ENCODE data around the gene CORO2B.

- TF ChIP-seq, protein P1, sequence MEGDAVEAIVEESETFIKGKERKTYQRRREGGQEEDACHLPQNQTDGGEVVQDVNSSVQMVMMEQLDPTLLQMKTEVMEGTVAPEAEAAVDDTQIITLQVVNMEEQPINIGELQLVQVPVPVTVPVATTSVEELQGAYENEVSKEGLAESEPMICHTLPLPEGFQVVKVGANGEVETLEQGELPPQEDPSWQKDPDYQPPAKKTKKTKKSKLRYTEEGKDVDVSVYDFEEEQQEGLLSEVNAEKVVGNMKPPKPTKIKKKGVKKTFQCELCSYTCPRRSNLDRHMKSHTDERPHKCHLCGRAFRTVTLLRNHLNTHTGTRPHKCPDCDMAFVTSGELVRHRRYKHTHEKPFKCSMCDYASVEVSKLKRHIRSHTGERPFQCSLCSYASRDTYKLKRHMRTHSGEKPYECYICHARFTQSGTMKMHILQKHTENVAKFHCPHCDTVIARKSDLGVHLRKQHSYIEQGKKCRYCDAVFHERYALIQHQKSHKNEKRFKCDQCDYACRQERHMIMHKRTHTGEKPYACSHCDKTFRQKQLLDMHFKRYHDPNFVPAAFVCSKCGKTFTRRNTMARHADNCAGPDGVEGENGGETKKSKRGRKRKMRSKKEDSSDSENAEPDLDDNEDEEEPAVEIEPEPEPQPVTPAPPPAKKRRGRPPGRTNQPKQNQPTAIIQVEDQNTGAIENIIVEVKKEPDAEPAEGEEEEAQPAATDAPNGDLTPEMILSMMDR (IDR thresholded peaks at IDR 0.05) = no peak
- TF ChIP-seq POLR2A (IDR thresholded peaks at IDR 0.05) = no peak
Measured at GRCh38 chr15:68773036-68773435, 194.2 kb downstream of the CORO2B start.

Data from ovary (tissue), 3 donors.